Ectodermal cell (in vitro differentiated cells): ENCODE data around the gene ALKAL2.

Experiments used
- H3K27ac ChIP-seq: 2 replicates; pipeline ENCODE4 v1.7.0; 2013; ENCODE audit warnings: mild to moderate bottlenecking, low read depth, low read length; ENCODE audit not compliant: insufficient read depth, poor library complexity, severe bottlenecking
- H3K27me3 ChIP-seq: 2 replicates; pipeline ENCODE4 v1.7.0; 2013; ENCODE audit warnings: mild to moderate bottlenecking, low read length; ENCODE audit not compliant: insufficient read depth, control insufficient read depth, poor library complexity, severe bottlenecking
- H3K36me3 ChIP-seq: one replicate; pipeline ENCODE4 v1.7.0; 2013; ENCODE audit warnings: low read length; ENCODE audit not compliant: control insufficient read depth, insufficient read depth
- H3K4me1 ChIP-seq: one replicate; pipeline ENCODE4 v1.7.0; 2013; ENCODE audit warnings: low read length; ENCODE audit not compliant: control insufficient read depth, insufficient read depth
- H3K4me3 ChIP-seq: 2 replicates; pipeline ENCODE4 v1.7.0; 2013; ENCODE audit warnings: low read depth, low read length, control low read depth; ENCODE audit not compliant: insufficient read depth
- H3K9me3 ChIP-seq: 2 replicates; pipeline ENCODE4 v1.7.0; 2013; ENCODE audit warnings: mild to moderate bottlenecking, low read length, moderate library complexity; ENCODE audit not compliant: control insufficient read depth
- WGBS, 2 experiments: methylation state at CpG; one replicate each; pipeline ENCODE4 v1.1.7; 2013; ENCODE audit warnings: missing lambda C conversion rate in 2 of 2; 5-methylcytosine and 5-hydroxymethylcytosine counted together

The ALKAL2 gene

GRCh38 chr2:263022-263738, 24.7 kb downstream of the ALKAL2 start:
- Histone ChIP-seq H3K9me3 (no peaks in the 10 kb centered on the region), H3K36me3 (no peaks in the 10 kb centered on the region), H3K27me3 (peaks cover 16% of the 10 kb centered on the region), H3K27ac (no peak overlapping the region), H3K4me3 (peak overlapping the region; percentile 76), H3K4me1 (peaks cover 6% of the 10 kb centered on the region)
- WGBS, 2 experiments: 71 to 76% methylated on average over 42 of the region's 42 CpGs

GRCh38 chr2:262117-262516, 25.8 kb downstream of the ALKAL2 start:
- Histone ChIP-seq H3K4me3 (no peak overlapping the region), H3K36me3 (no peaks in the 10 kb centered on the region), H3K27me3 (peaks cover 16% of the 10 kb centered on the region), H3K4me1 (peaks cover 6% of the 10 kb centered on the region), H3K27ac (no peak overlapping the region), H3K9me3 (no peaks in the 10 kb centered on the region)
- WGBS, 2 experiments: 75 to 87% methylated on average over 3 of the region's 3 CpGs

GRCh38 chr2:260507-261161, 27.3 kb downstream of the ALKAL2 start:
- Histone ChIP-seq H3K36me3 (no peaks in the 10 kb centered on the region), H3K27me3 (peaks cover 16% of the 10 kb centered on the region), H3K4me1 (peaks cover 1% of the 10 kb centered on the region), H3K4me3 (no peak overlapping the region), H3K9me3 (no peaks in the 10 kb centered on the region), H3K27ac (no peak overlapping the region)
- 76 to 77% methylated on average over 6 of the region's 6 CpGs for WGBS, 2 experiments

GRCh38 chr2:259789-260331, 28.0 kb downstream of the ALKAL2 start:
- no CpG with 5 or more reads among the region's 2 CpGs for WGBS, 2 experiments

GRCh38 chr2:258933-259332, 29.0 kb downstream of the ALKAL2 start:
- WGBS, 2 experiments: 95 to 97% methylated on average over 3 of the region's 3 CpGs
- no peaks in the 10 kb centered on the region for H3K9me3 ChIP-seq
- no peaks in the 10 kb centered on the region for H3K36me3 ChIP-seq
- H3K27ac ChIP-seq: no peak overlapping the region
- H3K4me1 ChIP-seq: no peaks in the 10 kb centered on the region
- H3K4me3 ChIP-seq: no peak overlapping the region
- H3K27me3 ChIP-seq: peaks cover 12% of the 10 kb centered on the region

More at GRCh38 chr2:259789-260331, 28.0 kb downstream of the ALKAL2 start:
- no peak overlapping the region for H3K4me3 ChIP-seq
- H3K4me1 ChIP-seq: no peaks in the 10 kb centered on the region
- peaks cover 16% of the 10 kb centered on the region for H3K27me3 ChIP-seq
- H3K27ac ChIP-seq: no peak overlapping the region
- H3K36me3 ChIP-seq: no peaks in the 10 kb centered on the region
- H3K9me3 ChIP-seq: no peaks in the 10 kb centered on the region

GRCh38 chr2:257842-258241, 30.0 kb downstream of the ALKAL2 start:
- Histone ChIP-seq H3K9me3 (no peaks in the 10 kb centered on the region), H3K4me3 (no peak overlapping the region), H3K36me3 (no peaks in the 10 kb centered on the region), H3K27me3 (peaks cover under 1% of the 10 kb centered on the region), H3K4me1 (no peaks in the 10 kb centered on the region), H3K27ac (no peak overlapping the region)
- 82 to 94% methylated on average over 2 of the region's 2 CpGs for WGBS, 2 experiments

GRCh38 chr2:257429-257828, 30.5 kb downstream of the ALKAL2 start:
- no peaks in the 10 kb centered on the region for H3K36me3 ChIP-seq
- H3K27me3 ChIP-seq: no peaks in the 10 kb centered on the region
- no peaks in the 10 kb centered on the region for H3K9me3 ChIP-seq
- H3K27ac ChIP-seq: no peak overlapping the region
- no peak overlapping the region for H3K4me3 ChIP-seq
- no peaks in the 10 kb centered on the region for H3K4me1 ChIP-seq
- WGBS, 2 experiments: 86% methylated on average over 3 of the region's 3 CpGs

GRCh38 chr2:256094-256493, 31.8 kb downstream of the ALKAL2 start:
- Histone ChIP-seq H3K4me3 (no peak overlapping the region), H3K27me3 (no peaks in the 10 kb centered on the region), H3K27ac (no peak overlapping the region), H3K4me1 (no peaks in the 10 kb centered on the region), H3K9me3 (no peaks in the 10 kb centered on the region), H3K36me3 (no peaks in the 10 kb centered on the region)
- WGBS, 2 experiments: 78 to 84% methylated on average over 3 of the region's 3 CpGs

GRCh38 chr2:255195-255594, 32.7 kb downstream of the ALKAL2 start:
- no peaks in the 10 kb centered on the region for H3K4me1 ChIP-seq
- no peaks in the 10 kb centered on the region for H3K27me3 ChIP-seq
- WGBS, 2 experiments: 85 to 96% methylated on average over 2 of the region's 2 CpGs
- H3K9me3 ChIP-seq: no peaks in the 10 kb centered on the region
- no peak overlapping the region for H3K4me3 ChIP-seq
- H3K27ac ChIP-seq: no peak overlapping the region
- H3K36me3 ChIP-seq: no peaks in the 10 kb centered on the region

GRCh38 chr2:254241-254640, 33.6 kb downstream of the ALKAL2 start:
- no peaks in the 10 kb centered on the region for H3K4me1 ChIP-seq
- no peak overlapping the region for H3K27ac ChIP-seq
- 91 to 94% methylated on average over 7 of the region's 7 CpGs for WGBS, 2 experiments
- H3K4me3 ChIP-seq: no peak overlapping the region
- H3K9me3 ChIP-seq: no peaks in the 10 kb centered on the region
- no peaks in the 10 kb centered on the region for H3K36me3 ChIP-seq
- no peaks in the 10 kb centered on the region for H3K27me3 ChIP-seq
